Gastrocnemius medialis (tissue), 4 donors: ENCODE measurements around the gene VPREB1. TPM values are rescaled to one million over a fixed set of nuclear protein-coding genes. Genes with fewer than 3 reads are reported as not detected.

Experiments used
- ATAC-seq, 2 donors: fragments of 150-250 bp; one replicate each; pipeline ENCODE4 v1.9.1; 2016
- DNase-seq, 2 donors: peaks; one replicate each; pipeline ENCODE4 v3.0.0-alpha.2; 2019
- H3K27ac ChIP-seq, 4 donors: fragments of 200-600 bp; sonication (generic); 1 replicate in 1 of 4; 2 replicates in 3 of 4; pipeline ENCODE4 v1.5.1; 2016 to 2018; ENCODE audit warnings: mild to moderate bottlenecking in 2 of 4, moderate library complexity in 1 of 4
- H3K27me3 ChIP-seq, 3 donors: fragments of 200-600 bp; sonication (generic) in 2 of 3; 1 replicate in 1 of 3; 2 replicates in 2 of 3; pipeline versions ENCODE4 v1.5.1 to v1.6.0; 2016 to 2019; ENCODE audit warnings: mild to moderate bottlenecking in 1 of 3, moderate library complexity in 1 of 3
- H3K36me3 ChIP-seq, 2 donors: fragments of 200-600 bp; sonication (generic) in 1 of 2; one replicate each; pipeline ENCODE4 v1.5.1; 2017 to 2018
- H3K4me1 ChIP-seq, 2 donors: fragments of 200-600 bp; sonication (generic) in 1 of 2; one replicate each; pipeline ENCODE4 v1.5.1; 2016 to 2017; ENCODE audit warnings: mild to moderate bottlenecking in 2 of 2
- H3K4me3 ChIP-seq, 4 donors: fragments of 200-600 bp; sonication (generic) in 3 of 4; 1 replicate in 1 of 4; 2 replicates in 3 of 4; pipeline ENCODE4 v1.5.1; 2016 to 2019; ENCODE audit warnings: mild to moderate bottlenecking in 2 of 4
- H3K9me3 ChIP-seq, 3 donors: fragments of 200-600 bp; sonication (generic) in 2 of 3; 1 replicate in 1 of 3; 2 replicates in 2 of 3; pipeline ENCODE4 v1.5.1; 2016 to 2019
- CTCF ChIP-seq, 5 experiments: fragments of 450-650 bp in 3 of 5; fragments of 200-600 bp in 2 of 5; sonication (generic) in 2 of 5; IDR thresholded peaks in 4 of 5; conservative IDR thresholded peaks in 1 of 5; 1 replicate in 4 of 5; 2 replicates in 1 of 5; pipeline ENCODE4 v1.5.1; 2016 to 2019; ENCODE audit warnings: antibody characterized with exemption in 5 of 5, mild to moderate bottlenecking in 3 of 5, moderate library complexity in 3 of 5
- POLR2A ChIP-seq, 2 donors: fragments of 450-650 bp; IDR thresholded peaks; one replicate each; pipeline ENCODE4 v1.6.1; 2017; ENCODE audit warnings: antibody characterized with exemption in 2 of 2, mild to moderate bottlenecking in 2 of 2, moderate library complexity in 2 of 2
- in situ Hi-C, 4 donors: fragments of 200-750 bp; cut with MboI; loops; one replicate each; pipeline versions ENCODE4 v1.15.0 to v1.8.0; 2017; ENCODE audit warnings: low sequenced_read_pairs in 4 of 4
- intact Hi-C: fragments of 100-400 bp; cut with DNase I; formaldehyde crosslinking; loops from one replicate; pipeline ENCODE4 v1.15.1; 2023; ENCODE audit warnings: low total_unique reads
- total RNA-seq, 4 donors: library from RNA; depleted of rRNA; stranded (reverse); fragments of >200 nt; gene quantifications; one replicate each; pipeline versions ENCODE4 v1.1.0 to v1.2.3, GENCODE V29; 2016

Gene VPREB1
- total RNA-seq, 4 donors from 2014 or later, result not detected

GRCh38 chr22:22243033-22243680, 1.4 kb upstream of the VPREB1 start:
- no peak overlapping the region for H3K27ac ChIP-seq
- no peak for ATAC-seq

GRCh38 chr22:22245256-22245909, 797 bp downstream of the VPREB1 start:
- in situ Hi-C loops, result no loop called here
- Histone ChIP-seq H3K27ac (no peak overlapping the region), H3K4me1 (no peaks in the 10 kb centered on the region), H3K4me3 (no peak overlapping the region), H3K27me3 (peaks cover 0 to 6% (median 6%) of the 10 kb centered on the region in 3 donors), H3K9me3 (no peaks in the 10 kb centered on the region), H3K36me3 (no peaks in the 10 kb centered on the region)
- DNase-seq, result no peak
- intact Hi-C loops, result no loop called here
- no peak for ATAC-seq
- TF ChIP-seq CTCF (IDR thresholded peaks at IDR 0.05 in 4 of 5, conservative IDR thresholded peaks at IDR 0.05 in 1 of 5), result no peak
- no peak for TF ChIP-seq POLR2A (IDR thresholded peaks at IDR 0.05)

More at GRCh38 chr22:22243033-22243680, 1.4 kb upstream of the VPREB1 start:
- Histone ChIP-seq H3K4me1 (no peaks in the 10 kb centered on the region), H3K36me3 (no peaks in the 10 kb centered on the region), H3K9me3 (no peaks in the 10 kb centered on the region), H3K4me3 (no peak overlapping the region), H3K27me3 (peaks cover 0 to 9% (median 6%) of the 10 kb centered on the region in 3 donors)
- intact Hi-C loops, result no loop called here
- in situ Hi-C loops, result no loop called here
- no peak for DNase-seq
- TF ChIP-seq POLR2A (IDR thresholded peaks at IDR 0.05) (no peak), CTCF (IDR thresholded peaks at IDR 0.05 in 4 of 5, conservative IDR thresholded peaks at IDR 0.05 in 1 of 5) (no peak)

- ATAC-seq (no peak), DNase-seq (no peak)
- Histone ChIP-seq H3K4me3 (no peak overlapping the region), H3K4me1 (no peaks in the 10 kb centered on the region), H3K27ac (no peak overlapping the region), H3K27me3 (peaks cover 0 to 6% (median 6%) of the 10 kb centered on the region in 3 donors), H3K9me3 (no peaks in the 10 kb centered on the region), H3K36me3 (no peaks in the 10 kb centered on the region)
- intact Hi-C loops (no loop called here), in situ Hi-C loops (no loop called here)
- no peak for TF ChIP-seq POLR2A (IDR thresholded peaks at IDR 0.05)
- no peak for TF ChIP-seq CTCF (IDR thresholded peaks at IDR 0.05 in 4 of 5, conservative IDR thresholded peaks at IDR 0.05 in 1 of 5)
Observed at GRCh38 chr22:22245935-22246525, 1.4 kb downstream of the VPREB1 start.

- Histone ChIP-seq H3K36me3 (no peaks in the 10 kb centered on the region), H3K9me3 (no peaks in the 10 kb centered on the region), H3K27ac (no peak overlapping the region), H3K4me3 (no peak overlapping the region), H3K27me3 (peaks cover 0 to 6% (median 4%) of the 10 kb centered on the region in 3 donors), H3K4me1 (no peaks in the 10 kb centered on the region)
- intact Hi-C loops, result no loop called here
- in situ Hi-C loops, result no loop called here
- ATAC-seq (no peak), DNase-seq (no peak)
- TF ChIP-seq CTCF (IDR thresholded peaks at IDR 0.05 in 4 of 5, conservative IDR thresholded peaks at IDR 0.05 in 1 of 5) (no peak), POLR2A (IDR thresholded peaks at IDR 0.05) (no peak)
Observed at GRCh38 chr22:22246706-22247105, 2.1 kb downstream of the VPREB1 start.
